GM23338 (cell line): ENCODE results near the gene CD276. TPM values are rescaled to one million over a fixed set of nuclear protein-coding genes. Genes with fewer than 3 reads are reported as not detected.

Experiments used
- ATAC-seq: fragments of 200-7000 bp; cut with Tn5 transposase; 3 replicates; pipeline ENCODE4 v1.9.1; 2020
- DNase-seq: peaks from one replicate; pipeline ENCODE4 v3.0.0-alpha.2; 2015; ENCODE audit warnings: low spot score
- H2AFZ ChIP-seq: fragments of 200-600 bp; sonication (generic); 2 replicates; pipeline ENCODE4 v1.8.0; 2016; ENCODE audit warnings: antibody characterized with exemption, mild to moderate bottlenecking, moderate library complexity
- H3F3A ChIP-seq: fragments of 200-600 bp; sonication (generic); replicated peaks from 2 replicates; pipeline ENCODE4 v1.8.0; 2017; ENCODE audit warnings: antibody characterized with exemption, mixed run types, low read depth
- H3K27ac ChIP-seq: fragments of 200-600 bp; sonication (generic); 2 replicates; pipeline ENCODE4 v1.6.1; 2016; ENCODE audit warnings: low read depth
- H3K27me3 ChIP-seq: fragments of 200-600 bp; sonication (generic); 2 replicates; pipeline ENCODE4 v1.8.0; 2016; ENCODE audit warnings: mild to moderate bottlenecking, mixed run types, moderate library complexity; ENCODE audit not compliant: insufficient read depth
- H3K36me3 ChIP-seq: fragments of 200-600 bp; sonication (generic); 2 replicates; pipeline ENCODE4 v1.8.0; 2016; ENCODE audit warnings: mild to moderate bottlenecking; ENCODE audit not compliant: insufficient read depth
- H3K4me1 ChIP-seq: fragments of 200-600 bp; sonication (generic); 2 replicates; pipeline ENCODE4 v1.8.0; 2016; ENCODE audit warnings: mild to moderate bottlenecking, moderate library complexity; ENCODE audit not compliant: insufficient read depth
- H3K4me2 ChIP-seq: fragments of 200-600 bp; sonication (generic); 2 replicates; pipeline ENCODE4 v1.7.1; 2017; ENCODE audit warnings: mixed run types
- H3K4me3 ChIP-seq: fragments of 200-600 bp; sonication (generic); 2 replicates; pipeline ENCODE4 v1.6.1; 2016; ENCODE audit warnings: mixed run types
- H3K79me2 ChIP-seq: fragments of 200-600 bp; sonication (generic); replicated peaks from 2 replicates; pipeline ENCODE4 v1.8.0; 2017; ENCODE audit warnings: mild to moderate bottlenecking; ENCODE audit not compliant: insufficient read depth
- H3K9me2 ChIP-seq: fragments of 200-600 bp; sonication (generic); 2 replicates; pipeline ENCODE4 v1.8.0; 2017; ENCODE audit not compliant: insufficient read depth
- H4K20me1 ChIP-seq: fragments of 200-600 bp; sonication (generic); replicated peaks from 2 replicates; pipeline ENCODE4 v1.8.0; 2017; ENCODE audit warnings: mild to moderate bottlenecking; ENCODE audit not compliant: insufficient read depth
- H3K27ac Mint-ChIP-seq: 2 replicates; pipeline ENCODE4 v1.8.0; 2020; ENCODE audit warnings: inconsistent platforms, mild to moderate bottlenecking, moderate library complexity, mixed read lengths
- H3K27me3 Mint-ChIP-seq: 3 replicates; pipeline ENCODE4 v1.8.0; 2022; ENCODE audit warnings: low read depth, mild to moderate bottlenecking, moderate library complexity, mixed read lengths, inconsistent platforms; ENCODE audit not compliant: insufficient read depth, poor library complexity
- H3K36me3 Mint-ChIP-seq: 3 replicates; pipeline ENCODE4 v1.8.0; 2021; ENCODE audit warnings: low read depth, mild to moderate bottlenecking, inconsistent platforms, moderate library complexity, mixed read lengths
- H3K4me1 Mint-ChIP-seq: 3 replicates; pipeline ENCODE4 v1.8.0; 2020; ENCODE audit warnings: mild to moderate bottlenecking, inconsistent platforms, mixed read lengths
- H3K4me3 Mint-ChIP-seq: 3 replicates; pipeline ENCODE4 v1.8.0; 2021; ENCODE audit warnings: moderate library complexity, mild to moderate bottlenecking, inconsistent platforms, mixed read lengths
- H3K9me3 Mint-ChIP-seq: 3 replicates; pipeline ENCODE4 v1.8.0; 2020; ENCODE audit warnings: moderate library complexity, mild to moderate bottlenecking, inconsistent platforms, mixed read lengths
- CREB1 ChIP-seq: fragments of 250-450 bp; sonication (Bioruptor Pico); IDR thresholded peaks from 2 replicates; pipeline ENCODE4 v1.5.0; 2020; ENCODE audit warnings: low read depth, mild to moderate bottlenecking, moderate library complexity
- NANOG ChIP-seq: IDR thresholded peaks from 2 replicates; pipeline ENCODE4 v1.6.1; 2016; ENCODE audit warnings: antibody characterized with exemption, borderline replicate concordance
- POLR2AphosphoS5 ChIP-seq: IDR thresholded peaks from 2 replicates; pipeline ENCODE4 v1.6.1; 2016; ENCODE audit warnings: antibody characterized with exemption, low read depth
- ZNF331 ChIP-seq: fragments of 250-450 bp; sonication (Bioruptor Pico); IDR thresholded peaks from 2 replicates; pipeline ENCODE4 v1.5.0; 2020; ENCODE audit warnings: low read depth, mild to moderate bottlenecking, moderate library complexity
- polyA plus RNA-seq: library from polyadenylated mRNA; unstranded; fragments of >200 nt; fragmentation: Nextera tagmentation; extraction: Ambion mirVana; gene quantifications from 2 replicates; pipeline ENCODE4 v1.2.1, GENCODE V29; 2016
- total RNA-seq: library from RNA; depleted of rRNA; stranded (reverse); fragments of >200 nt; shearing (Covaris generic); gene quantifications from 2 replicates; pipeline ENCODE4 v1.2.3, GENCODE V29; 2014
- TF ChIP-seq, protein P1 (sequence below): fragments of 250-450 bp; sonication (Bioruptor Pico); IDR thresholded peaks from 2 replicates; pipeline ENCODE4 v1.5.0; 2020; ENCODE audit warnings: mild to moderate bottlenecking, moderate library complexity
- TF ChIP-seq, protein P2 (sequence below): IDR thresholded peaks from one replicate; pipeline ENCODE4 v1.6.1; 2018; ENCODE audit warnings: antibody characterized with exemption; ENCODE audit not compliant: unreplicated experiment

Gene CD276
- total and polyA plus RNA-seq, 2 experiments from 2014 or later: 60.9 to 158 TPM

DNA sequence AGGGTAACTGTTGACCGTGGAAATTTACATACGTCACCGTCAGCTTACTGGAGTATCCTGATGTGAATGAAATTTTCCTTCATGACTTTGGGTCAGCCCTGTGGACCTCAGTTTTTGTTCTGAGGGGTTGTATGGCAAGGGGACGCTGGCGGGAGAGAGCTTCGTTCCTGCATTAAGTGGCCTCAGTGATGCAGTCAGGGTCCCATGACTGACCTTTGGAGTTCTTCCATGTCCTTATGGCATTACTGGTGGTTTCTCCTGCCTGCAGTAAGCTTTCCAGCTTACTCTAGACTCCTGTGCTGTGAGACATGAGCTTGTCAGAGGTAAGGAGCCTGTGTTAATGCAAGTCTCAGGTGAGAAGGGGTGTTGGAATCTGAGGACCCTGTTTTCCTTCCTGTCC is 1.8 kb downstream of the CD276 start:
- no peak overlapping the region for H3K27ac ChIP-seq
- no peak for TF ChIP-seq ZNF331 (CRISPR knock-in tag)
- TF ChIP-seq, protein P1, sequence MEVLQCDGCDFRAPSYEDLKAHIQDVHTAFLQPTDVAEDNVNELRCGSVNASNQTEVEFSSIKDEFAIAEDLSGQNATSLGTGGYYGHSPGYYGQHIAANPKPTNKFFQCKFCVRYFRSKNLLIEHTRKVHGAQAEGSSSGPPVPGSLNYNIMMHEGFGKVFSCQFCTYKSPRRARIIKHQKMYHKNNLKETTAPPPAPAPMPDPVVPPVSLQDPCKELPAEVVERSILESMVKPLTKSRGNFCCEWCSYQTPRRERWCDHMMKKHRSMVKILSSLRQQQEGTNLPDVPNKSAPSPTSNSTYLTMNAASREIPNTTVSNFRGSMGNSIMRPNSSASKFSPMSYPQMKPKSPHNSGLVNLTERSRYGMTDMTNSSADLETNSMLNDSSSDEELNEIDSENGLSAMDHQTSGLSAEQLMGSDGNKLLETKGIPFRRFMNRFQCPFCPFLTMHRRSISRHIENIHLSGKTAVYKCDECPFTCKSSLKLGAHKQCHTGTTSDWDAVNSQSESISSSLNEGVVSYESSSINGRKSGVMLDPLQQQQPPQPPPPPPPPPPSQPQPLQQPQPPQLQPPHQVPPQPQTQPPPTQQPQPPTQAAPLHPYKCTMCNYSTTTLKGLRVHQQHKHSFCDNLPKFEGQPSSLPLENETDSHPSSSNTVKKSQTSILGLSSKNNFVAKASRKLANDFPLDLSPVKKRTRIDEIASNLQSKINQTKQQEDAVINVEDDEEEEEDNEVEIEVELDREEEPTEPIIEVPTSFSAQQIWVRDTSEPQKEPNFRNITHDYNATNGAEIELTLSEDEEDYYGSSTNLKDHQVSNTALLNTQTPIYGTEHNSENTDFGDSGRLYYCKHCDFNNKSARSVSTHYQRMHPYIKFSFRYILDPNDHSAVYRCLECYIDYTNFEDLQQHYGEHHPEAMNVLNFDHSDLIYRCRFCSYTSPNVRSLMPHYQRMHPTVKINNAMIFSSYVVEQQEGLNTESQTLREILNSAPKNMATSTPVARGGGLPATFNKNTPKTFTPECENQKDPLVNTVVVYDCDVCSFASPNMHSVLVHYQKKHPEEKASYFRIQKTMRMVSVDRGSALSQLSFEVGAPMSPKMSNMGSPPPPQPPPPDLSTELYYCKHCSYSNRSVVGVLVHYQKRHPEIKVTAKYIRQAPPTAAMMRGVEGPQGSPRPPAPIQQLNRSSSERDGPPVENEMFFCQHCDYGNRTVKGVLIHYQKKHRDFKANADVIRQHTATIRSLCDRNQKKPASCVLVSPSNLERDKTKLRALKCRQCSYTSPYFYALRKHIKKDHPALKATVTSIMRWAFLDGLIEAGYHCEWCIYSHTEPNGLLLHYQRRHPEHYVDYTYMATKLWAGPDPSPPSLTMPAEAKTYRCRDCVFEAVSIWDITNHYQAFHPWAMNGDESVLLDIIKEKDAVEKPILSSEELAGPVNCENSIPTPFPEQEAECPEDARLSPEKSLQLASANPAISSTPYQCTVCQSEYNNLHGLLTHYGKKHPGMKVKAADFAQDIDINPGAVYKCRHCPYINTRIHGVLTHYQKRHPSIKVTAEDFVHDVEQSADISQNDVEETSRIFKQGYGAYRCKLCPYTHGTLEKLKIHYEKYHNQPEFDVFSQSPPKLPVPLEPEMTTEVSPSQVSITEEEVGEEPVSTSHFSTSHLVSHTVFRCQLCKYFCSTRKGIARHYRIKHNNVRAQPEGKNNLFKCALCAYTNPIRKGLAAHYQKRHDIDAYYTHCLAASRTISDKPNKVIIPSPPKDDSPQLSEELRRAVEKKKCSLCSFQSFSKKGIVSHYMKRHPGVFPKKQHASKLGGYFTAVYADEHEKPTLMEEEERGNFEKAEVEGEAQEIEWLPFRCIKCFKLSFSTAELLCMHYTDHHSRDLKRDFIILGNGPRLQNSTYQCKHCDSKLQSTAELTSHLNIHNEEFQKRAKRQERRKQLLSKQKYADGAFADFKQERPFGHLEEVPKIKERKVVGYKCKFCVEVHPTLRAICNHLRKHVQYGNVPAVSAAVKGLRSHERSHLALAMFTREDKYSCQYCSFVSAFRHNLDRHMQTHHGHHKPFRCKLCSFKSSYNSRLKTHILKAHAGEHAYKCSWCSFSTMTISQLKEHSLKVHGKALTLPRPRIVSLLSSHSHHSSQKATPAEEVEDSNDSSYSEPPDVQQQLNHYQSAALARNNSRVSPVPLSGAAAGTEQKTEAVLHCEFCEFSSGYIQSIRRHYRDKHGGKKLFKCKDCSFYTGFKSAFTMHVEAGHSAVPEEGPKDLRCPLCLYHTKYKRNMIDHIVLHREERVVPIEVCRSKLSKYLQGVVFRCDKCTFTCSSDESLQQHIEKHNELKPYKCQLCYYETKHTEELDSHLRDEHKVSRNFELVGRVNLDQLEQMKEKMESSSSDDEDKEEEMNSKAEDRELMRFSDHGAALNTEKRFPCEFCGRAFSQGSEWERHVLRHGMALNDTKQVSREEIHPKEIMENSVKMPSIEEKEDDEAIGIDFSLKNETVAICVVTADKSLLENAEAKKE: no peak
- TF ChIP-seq CREB1 (CRISPR knock-in tag): no peak
- no peak for TF ChIP-seq NANOG
- peak overlapping the region; percentile 92 for H3K4me3 ChIP-seq
- Mint-ChIP-seq H3K36me3 (no peaks in the 10 kb centered on the region), H3K4me1 (peaks cover 39% of the 10 kb centered on the region), H3K4me3 (peak overlapping the region; percentile 83), H3K27ac (no peak overlapping the region), H3K27me3 (no peaks in the 10 kb centered on the region), H3K9me3 (no peaks in the 10 kb centered on the region)
- H2AFZ ChIP-seq: no peak overlapping the region
- DNase-seq: no peak
- 0 out of 2 replicates have a peak, but pooled peaks cover 6% of the 10 kb centered on the region for H3F3A ChIP-seq
- peaks cover 29% of the 10 kb centered on the region for H3K4me1 ChIP-seq
- H4K20me1 ChIP-seq: peaks cover 40% of the 10 kb centered on the region
- no peak for ATAC-seq
- H3K36me3 ChIP-seq: no peaks in the 10 kb centered on the region
- no peaks in the 10 kb centered on the region for H3K9me2 ChIP-seq
- H3K27me3 ChIP-seq: no peaks in the 10 kb centered on the region
- peak overlapping the region; percentile 86 for H3K4me2 ChIP-seq
- peaks cover 60% of the 10 kb centered on the region for H3K79me2 ChIP-seq

DNA sequence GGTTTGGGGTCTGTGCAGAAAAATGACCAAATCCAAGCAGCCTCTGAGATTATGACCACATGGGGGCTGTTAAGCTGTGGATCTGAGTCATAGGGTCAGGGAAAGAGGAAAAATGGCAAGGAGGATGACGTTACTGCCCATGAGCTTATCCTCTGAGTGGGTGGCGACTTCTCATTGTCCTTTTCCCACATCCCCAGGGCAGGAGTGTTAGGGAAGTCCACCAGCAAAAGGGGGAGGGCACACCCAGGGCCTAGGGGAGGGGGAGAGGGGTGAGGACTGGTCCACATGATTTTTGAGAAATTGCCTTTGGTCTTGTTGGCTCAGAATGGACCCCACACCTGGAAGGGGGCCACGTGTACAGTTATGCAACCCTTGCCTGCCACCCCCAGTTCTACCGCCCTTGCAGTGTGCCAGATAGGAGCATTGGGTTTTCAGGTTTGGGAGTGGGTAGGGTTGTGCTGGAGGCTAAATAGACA is 2.6 kb downstream of the CD276 start:
- peaks cover 33% of the 10 kb centered on the region for H3K4me1 ChIP-seq
- H3K27ac Mint-ChIP-seq: no peak overlapping the region
- H2AFZ ChIP-seq: no peak overlapping the region
- H3K27ac ChIP-seq: no peak overlapping the region
- no peaks in the 10 kb centered on the region for H3K9me2 ChIP-seq
- H3K36me3 Mint-ChIP-seq: no peaks in the 10 kb centered on the region
- no peak overlapping the region for H3K4me3 ChIP-seq
- H3F3A ChIP-seq: 0 out of 2 replicates have a peak, but pooled peaks cover 6% of the 10 kb centered on the region
- ATAC-seq (no peak), DNase-seq (no peak)
- H4K20me1 ChIP-seq: peaks cover 42% of the 10 kb centered on the region
- no peaks in the 10 kb centered on the region for H3K36me3 ChIP-seq
- no peaks in the 10 kb centered on the region for H3K27me3 ChIP-seq
- peaks cover 69% of the 10 kb centered on the region for H3K79me2 ChIP-seq
- H3K27me3 Mint-ChIP-seq: no peaks in the 10 kb centered on the region
- peaks cover 32% of the 10 kb centered on the region for H3K4me1 Mint-ChIP-seq
- H3K4me2 ChIP-seq: 0 out of 2 replicates have a peak overlapping the region, but pooled peaks have one; percentile 86
- H3K9me3 Mint-ChIP-seq: no peaks in the 10 kb centered on the region
- H3K4me3 Mint-ChIP-seq: peak overlapping the region; percentile 83; the same call in 1 of the 3 replicates
- TF ChIP-seq, protein P2, sequence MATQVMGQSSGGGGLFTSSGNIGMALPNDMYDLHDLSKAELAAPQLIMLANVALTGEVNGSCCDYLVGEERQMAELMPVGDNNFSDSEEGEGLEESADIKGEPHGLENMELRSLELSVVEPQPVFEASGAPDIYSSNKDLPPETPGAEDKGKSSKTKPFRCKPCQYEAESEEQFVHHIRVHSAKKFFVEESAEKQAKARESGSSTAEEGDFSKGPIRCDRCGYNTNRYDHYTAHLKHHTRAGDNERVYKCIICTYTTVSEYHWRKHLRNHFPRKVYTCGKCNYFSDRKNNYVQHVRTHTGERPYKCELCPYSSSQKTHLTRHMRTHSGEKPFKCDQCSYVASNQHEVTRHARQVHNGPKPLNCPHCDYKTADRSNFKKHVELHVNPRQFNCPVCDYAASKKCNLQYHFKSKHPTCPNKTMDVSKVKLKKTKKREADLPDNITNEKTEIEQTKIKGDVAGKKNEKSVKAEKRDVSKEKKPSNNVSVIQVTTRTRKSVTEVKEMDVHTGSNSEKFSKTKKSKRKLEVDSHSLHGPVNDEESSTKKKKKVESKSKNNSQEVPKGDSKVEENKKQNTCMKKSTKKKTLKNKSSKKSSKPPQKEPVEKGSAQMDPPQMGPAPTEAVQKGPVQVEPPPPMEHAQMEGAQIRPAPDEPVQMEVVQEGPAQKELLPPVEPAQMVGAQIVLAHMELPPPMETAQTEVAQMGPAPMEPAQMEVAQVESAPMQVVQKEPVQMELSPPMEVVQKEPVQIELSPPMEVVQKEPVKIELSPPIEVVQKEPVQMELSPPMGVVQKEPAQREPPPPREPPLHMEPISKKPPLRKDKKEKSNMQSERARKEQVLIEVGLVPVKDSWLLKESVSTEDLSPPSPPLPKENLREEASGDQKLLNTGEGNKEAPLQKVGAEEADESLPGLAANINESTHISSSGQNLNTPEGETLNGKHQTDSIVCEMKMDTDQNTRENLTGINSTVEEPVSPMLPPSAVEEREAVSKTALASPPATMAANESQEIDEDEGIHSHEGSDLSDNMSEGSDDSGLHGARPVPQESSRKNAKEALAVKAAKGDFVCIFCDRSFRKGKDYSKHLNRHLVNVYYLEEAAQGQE: no peak
- no peak for TF ChIP-seq POLR2AphosphoS5
